NCI-H187 (cell line): ENCODE data around the gene CYP2D6.

Experiments
- DNase-seq, 2 experiments: peaks; one replicate each; lab custom pipeline; 2025; lab: John Stamatoyannopoulos, UW

CYP2D6 gene

DNA sequence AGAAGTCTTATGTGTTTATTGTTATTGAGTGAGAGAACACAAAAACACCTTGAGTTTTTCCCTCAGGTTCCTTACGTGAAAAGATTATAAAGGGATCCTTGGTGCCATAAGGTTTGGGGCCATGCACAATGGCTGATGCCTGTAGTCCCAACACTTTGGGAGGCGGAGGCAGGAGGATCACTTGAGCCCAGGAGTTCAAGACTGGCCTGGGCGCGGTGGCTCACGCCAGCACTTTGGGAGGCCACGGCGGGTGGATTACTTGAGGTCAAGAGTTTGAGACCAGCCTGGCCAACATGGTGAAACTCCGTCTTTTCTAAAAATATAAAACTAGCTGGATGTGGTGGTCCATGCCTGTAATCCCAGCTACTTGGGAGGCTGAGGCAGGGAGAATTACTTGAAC, 45.7 kb downstream of the CYP2D6 start:
- DNase-seq: no peak

DNA sequence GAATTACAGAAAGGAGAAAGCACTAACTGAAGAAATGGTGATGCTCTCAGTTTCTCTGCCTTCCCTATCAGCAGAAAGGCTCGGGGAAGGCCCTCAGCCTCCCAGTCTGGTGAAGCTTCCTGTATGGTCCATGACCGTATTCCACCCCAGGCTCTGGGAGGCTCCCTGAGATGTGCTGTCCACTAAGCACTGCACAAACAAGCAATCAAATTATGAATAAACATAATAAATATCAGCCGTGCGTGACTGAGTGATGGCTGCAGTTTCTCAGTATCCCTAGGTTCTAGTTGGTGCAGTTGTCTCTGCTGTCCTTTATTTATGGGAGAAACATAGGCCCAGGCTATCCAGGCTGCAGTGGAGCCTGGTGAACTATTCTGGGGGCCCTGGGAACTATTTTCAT, 47.5 kb downstream of the CYP2D6 start:
- no peak for DNase-seq

GRCh38 chr22:42080287-42080686, 50.3 kb downstream of the CYP2D6 start:
- DNase-seq: no peak

- DNase-seq: peak; percentile 86 to 93
Observed at GRCh38 chr22:42079319-42080251, 51.0 kb downstream of the CYP2D6 start, which contains the start of gene SMDT1. TSS of gene SMDT1 (plus strand) at chr22:42079700. CDS start at chr22:42079769, 69 bp downstream.

GRCh38 chr22:42078469-42079318, 51.9 kb downstream of the CYP2D6 start:
- no peak for DNase-seq

- no peak for DNase-seq
Observed at GRCh38 chr22:42077486-42078125, 53.0 kb downstream of the CYP2D6 start.

GRCh38 chr22:42076764-42077485, 53.7 kb downstream of the CYP2D6 start:
- no peak for DNase-seq
